IPS-18c (cell line): ENCODE data around the gene ZNF462.
"Not testable (repeated sequence)": the region's sequence is repeated elsewhere in the genome, so short reads cannot be mapped to it uniquely, and the experiment has no call there.

ENCODE experiments used
- H3K4me3 ChIP-seq: 2 replicates; pipeline ENCODE4 v1.7.0; 2013; ENCODE audit warnings: low read depth, mild to moderate bottlenecking, low read length, moderate library complexity; ENCODE audit not compliant: insufficient read depth
- H3K9me3 ChIP-seq: one replicate; pipeline ENCODE4 v1.6.1; 2013; ENCODE audit warnings: mild to moderate bottlenecking, low read length, moderate library complexity; ENCODE audit not compliant: control insufficient read depth, insufficient read depth

ZNF462 gene

GRCh38 chr9:106897751-106898150 lies 34.8 kb downstream of the ZNF462 start:
- H3K4me3 ChIP-seq, result no peak overlapping the region
- H3K9me3 ChIP-seq, result peaks cover 3% of the 10 kb centered on the region

- not testable (repeated sequence) for H3K9me3 ChIP-seq, H3K4me3 ChIP-seq
Observed at GRCh38 chr9:106900523-106900922, 37.6 kb downstream of the ZNF462 start.

- Histone ChIP-seq H3K9me3 (peaks cover 6% of the 10 kb centered on the region), H3K4me3 (no peak overlapping the region)
Observed at GRCh38 chr9:106906129-106906528, 43.2 kb downstream of the ZNF462 start.

- H3K4me3 ChIP-seq, result no peak overlapping the region
Observed at GRCh38 chr9:106911951-106912350, 49.0 kb downstream of the ZNF462 start.

GRCh38 chr9:106913276-106913675 lies 50.3 kb downstream of the ZNF462 start:
- Histone ChIP-seq H3K9me3 (no peaks in the 10 kb centered on the region), H3K4me3 (no peak overlapping the region)

More at GRCh38 chr9:106911951-106912350, 49.0 kb downstream of the ZNF462 start:
- no peaks in the 10 kb centered on the region for H3K9me3 ChIP-seq

- Histone ChIP-seq H3K9me3 (no peaks in the 10 kb centered on the region), H3K4me3 (no peak overlapping the region)
Observed at GRCh38 chr9:106915851-106916250, 52.9 kb downstream of the ZNF462 start.

GRCh38 chr9:106916466-106917235 lies 53.7 kb downstream of the ZNF462 start:
- no peaks in the 10 kb centered on the region for H3K9me3 ChIP-seq
- H3K4me3 ChIP-seq, result no peak overlapping the region

GRCh38 chr9:106918825-106919509 lies 56.0 kb downstream of the ZNF462 start:
- Histone ChIP-seq H3K4me3 (no peak overlapping the region), H3K9me3 (no peaks in the 10 kb centered on the region)

GRCh38 chr9:106920091-106920490 lies 57.1 kb downstream of the ZNF462 start:
- Histone ChIP-seq H3K9me3 (no peaks in the 10 kb centered on the region), H3K4me3 (no peak overlapping the region)

GRCh38 chr9:106920701-106921283 lies 57.8 kb downstream of the ZNF462 start:
- H3K4me3 ChIP-seq, result no peak overlapping the region
- H3K9me3 ChIP-seq, result no peaks in the 10 kb centered on the region

GRCh38 chr9:106921341-106921899 lies 58.5 kb downstream of the ZNF462 start:
- Histone ChIP-seq H3K4me3 (no peak overlapping the region), H3K9me3 (no peaks in the 10 kb centered on the region)

GRCh38 chr9:106922026-106922425 lies 59.1 kb downstream of the ZNF462 start:
- no peaks in the 10 kb centered on the region for H3K9me3 ChIP-seq
- H3K4me3 ChIP-seq, result no peak overlapping the region

- Histone ChIP-seq H3K9me3 (no peaks in the 10 kb centered on the region), H3K4me3 (no peak overlapping the region)
Observed at GRCh38 chr9:106925392-106925791, 62.4 kb downstream of the ZNF462 start.

- H3K4me3 ChIP-seq, result no peak overlapping the region
Observed at GRCh38 chr9:106927916-106928315, 65.0 kb downstream of the ZNF462 start.

GRCh38 chr9:106928350-106928749 lies 65.4 kb downstream of the ZNF462 start:
- H3K4me3 ChIP-seq, result no peak overlapping the region
- no peaks in the 10 kb centered on the region for H3K9me3 ChIP-seq

More at GRCh38 chr9:106927916-106928315, 65.0 kb downstream of the ZNF462 start:
- H3K9me3 ChIP-seq, result no peaks in the 10 kb centered on the region

GRCh38 chr9:106929471-106930177 lies 66.7 kb downstream of the ZNF462 start:
- H3K9me3 ChIP-seq, result no peaks in the 10 kb centered on the region
- H3K4me3 ChIP-seq, result no peak overlapping the region

GRCh38 chr9:106930477-106930876 lies 67.5 kb downstream of the ZNF462 start:
- Histone ChIP-seq H3K4me3 (no peak overlapping the region), H3K9me3 (no peaks in the 10 kb centered on the region)
